CD4-positive, alpha-beta T cell (primary cell): ENCODE results near the gene NARF. TPM values are rescaled to one million over a fixed set of nuclear protein-coding genes. Genes with fewer than 3 reads are reported as not detected.

Experiments
- ATAC-seq: fragments of 200-7000 bp; cut with Tn5 transposase; one replicate; pipeline ENCODE4 v1.10.0; 2022; ENCODE audit warnings: mild to moderate bottlenecking; ENCODE audit not compliant: poor library complexity
- CTCF ChIA-PET: fragments of 350-600 bp; sonication (Branson Sonifier 250); formaldehyde crosslinking; loops from one replicate; lab custom pipeline; 2021; ENCODE audit warnings: antibody characterized with exemption, inconsistent platforms; lab: Charles Lee
- POLR2A ChIA-PET: fragments of 350-600 bp; sonication (Branson Sonifier 250); formaldehyde crosslinking; loops from one replicate; lab custom pipeline; 2021; ENCODE audit warnings: antibody characterized with exemption, inconsistent platforms; lab: Charles Lee
- DNase-seq, 14 experiments: peaks; one replicate each; pipeline ENCODE4 v3.0.0-alpha.2; 2013 to 2020; ENCODE audit warnings: mixed read lengths in 2 of 14
- H3K27ac ChIP-seq, 2 donors: one replicate each; pipeline versions ENCODE4 v1.5.1 to v1.7.0; 2013; ENCODE audit warnings: low read length in 2 of 2, low read depth in 1 of 2, mild to moderate bottlenecking in 1 of 2
- H3K27me3 ChIP-seq, 2 experiments: 1 replicate in 1 of 2; 2 replicates in 1 of 2; pipeline versions ENCODE4 v1.6.1 to v1.7.0; 2013; ENCODE audit warnings: low read length in 2 of 2, control low read depth in 1 of 2, mild to moderate bottlenecking in 1 of 2, moderate library complexity in 1 of 2; ENCODE audit not compliant: insufficient read depth in 2 of 2, control insufficient read depth in 1 of 2
- H3K36me3 ChIP-seq: one replicate; pipeline ENCODE4 v1.6.1; 2013; ENCODE audit warnings: low read length, control low read depth; ENCODE audit not compliant: insufficient read depth
- H3K4me1 ChIP-seq: one replicate; pipeline ENCODE4 v1.6.1; 2013; ENCODE audit warnings: low read length, control low read depth; ENCODE audit not compliant: insufficient read depth
- H3K4me3 ChIP-seq: one replicate; pipeline ENCODE4 v1.5.1; 2013; ENCODE audit warnings: mild to moderate bottlenecking, low read length, moderate library complexity
- H3K9me3 ChIP-seq, 2 experiments: 1 replicate in 1 of 2; 2 replicates in 1 of 2; pipeline versions ENCODE4 v1.6.1 to v1.7.0; 2013; ENCODE audit warnings: low read length in 2 of 2, mild to moderate bottlenecking in 2 of 2, control low read depth in 1 of 2, moderate library complexity in 1 of 2; ENCODE audit not compliant: control insufficient read depth in 1 of 2, insufficient read depth in 1 of 2
- H3K27ac Mint-ChIP-seq: one replicate; pipeline ENCODE4 v1.8.0; 2020; ENCODE audit warnings: mixed read lengths
- H3K27me3 Mint-ChIP-seq: one replicate; pipeline ENCODE4 v1.8.0; 2021; ENCODE audit warnings: mixed read lengths
- H3K36me3 Mint-ChIP-seq: one replicate; pipeline ENCODE4 v1.8.0; 2021; ENCODE audit warnings: low read depth, mixed read lengths
- H3K4me1 Mint-ChIP-seq: one replicate; pipeline ENCODE4 v1.8.0; 2021; ENCODE audit warnings: low read depth, mixed read lengths
- H3K4me3 Mint-ChIP-seq: one replicate; pipeline ENCODE4 v1.8.0; 2020; ENCODE audit warnings: mild to moderate bottlenecking, mixed read lengths
- H3K9me3 Mint-ChIP-seq: one replicate; pipeline ENCODE4 v1.8.0; 2020; ENCODE audit warnings: mixed read lengths
- intact Hi-C, 2 experiments: fragments of 100-400 bp; cut with DNase I in 1 of 2; cut with micrococcal nuclease in 1 of 2; formaldehyde crosslinking; loops; one replicate each; pipeline versions ENCODE4 v1.15.1 to v1.9.0; 2023 to 2025; cut with DNase I, micrococcal nuclease
- total RNA-seq, 174 experiments: library from RNA in 2 of 174; stranded (reverse) in 2 of 174; gene quantifications; one replicate each; pipeline ENCODE4 v1.2.3 and lab custom pipeline; 2021 to 2026
- TF ChIP-seq, protein P1 (sequence below): fragments of 200-600 bp; IDR thresholded peaks from one replicate; pipeline ENCODE4 v1.8.0; 2022; ENCODE audit warnings: antibody characterized with exemption, mild to moderate bottlenecking

NARF gene
- total RNA-seq, 2 experiments from 2014 or later: 57.1 to 62.0 TPM

DNA sequence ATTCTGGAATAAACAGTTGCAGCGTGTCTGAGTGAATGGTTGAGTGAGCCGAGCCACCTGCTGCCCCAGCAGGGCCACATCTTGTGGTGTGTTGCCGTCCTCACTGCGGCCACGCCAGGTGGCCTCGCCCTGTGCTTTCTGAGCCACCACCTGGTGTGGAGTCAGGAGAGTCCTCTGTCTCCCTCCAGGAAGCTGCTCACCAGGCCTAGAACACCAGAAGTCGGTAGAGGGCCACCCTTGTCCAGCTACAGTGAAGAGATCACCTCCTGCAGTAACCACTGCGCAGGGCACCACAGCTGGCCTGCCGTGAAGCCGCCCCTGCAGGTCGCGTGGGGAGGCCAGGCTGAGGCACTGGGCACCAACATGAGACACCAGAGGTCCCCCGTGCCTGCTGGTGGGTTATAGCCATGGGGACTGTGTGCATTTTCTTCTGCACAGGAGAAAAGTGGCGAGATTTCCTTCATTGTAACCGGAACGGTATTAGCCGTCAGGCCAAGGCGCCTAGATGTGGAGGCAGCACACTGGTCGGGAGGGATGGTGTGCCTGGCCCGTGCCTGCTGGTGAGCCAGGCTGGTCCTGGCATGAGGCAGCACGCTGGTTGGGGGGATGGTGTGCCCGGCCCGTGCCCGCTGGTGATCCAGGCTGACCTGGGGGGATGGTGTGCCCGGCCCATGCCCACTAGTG lies 32.1 kb downstream of the NARF start:
- Mint-ChIP-seq H3K4me3 (no peak overlapping the region), H3K9me3 (no peaks in the 10 kb centered on the region), H3K27ac (no peak overlapping the region), H3K4me1 (peaks cover 19% of the 10 kb centered on the region), H3K36me3 (peaks cover 34% of the 10 kb centered on the region), H3K27me3 (no peaks in the 10 kb centered on the region)
- TF ChIP-seq, protein P1, sequence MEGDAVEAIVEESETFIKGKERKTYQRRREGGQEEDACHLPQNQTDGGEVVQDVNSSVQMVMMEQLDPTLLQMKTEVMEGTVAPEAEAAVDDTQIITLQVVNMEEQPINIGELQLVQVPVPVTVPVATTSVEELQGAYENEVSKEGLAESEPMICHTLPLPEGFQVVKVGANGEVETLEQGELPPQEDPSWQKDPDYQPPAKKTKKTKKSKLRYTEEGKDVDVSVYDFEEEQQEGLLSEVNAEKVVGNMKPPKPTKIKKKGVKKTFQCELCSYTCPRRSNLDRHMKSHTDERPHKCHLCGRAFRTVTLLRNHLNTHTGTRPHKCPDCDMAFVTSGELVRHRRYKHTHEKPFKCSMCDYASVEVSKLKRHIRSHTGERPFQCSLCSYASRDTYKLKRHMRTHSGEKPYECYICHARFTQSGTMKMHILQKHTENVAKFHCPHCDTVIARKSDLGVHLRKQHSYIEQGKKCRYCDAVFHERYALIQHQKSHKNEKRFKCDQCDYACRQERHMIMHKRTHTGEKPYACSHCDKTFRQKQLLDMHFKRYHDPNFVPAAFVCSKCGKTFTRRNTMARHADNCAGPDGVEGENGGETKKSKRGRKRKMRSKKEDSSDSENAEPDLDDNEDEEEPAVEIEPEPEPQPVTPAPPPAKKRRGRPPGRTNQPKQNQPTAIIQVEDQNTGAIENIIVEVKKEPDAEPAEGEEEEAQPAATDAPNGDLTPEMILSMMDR: no peak
- intact Hi-C loops: no loop called here
- Histone ChIP-seq H3K9me3 (no peaks in the 10 kb centered on the region), H3K27me3 (no peaks in the 10 kb centered on the region), H3K36me3 (peaks cover 28% of the 10 kb centered on the region), H3K4me1 (peaks cover 30% of the 10 kb centered on the region), H3K4me3 (no peak overlapping the region), H3K27ac (no peak overlapping the region)
- DNase-seq (no peak), ATAC-seq (no peak)
- ChIA-PET POLR2A (no interaction called here), CTCF (no interaction called here)

DNA sequence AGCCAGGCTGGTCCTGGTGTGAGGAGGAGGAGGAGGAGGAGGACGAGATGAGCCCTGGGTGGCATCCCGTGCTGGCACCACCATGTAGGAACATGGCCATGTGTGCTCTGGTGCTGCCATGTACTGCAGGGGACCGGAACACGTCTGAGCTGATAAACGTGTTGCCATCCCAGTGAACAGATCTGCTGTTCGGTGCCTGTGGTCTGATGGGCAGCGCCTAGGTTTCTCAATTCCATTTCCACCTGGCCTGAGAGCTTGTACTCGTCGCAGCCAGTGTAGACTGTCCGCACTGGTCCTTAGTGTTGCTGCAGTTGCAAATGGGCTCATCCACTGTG lies 32.6 kb downstream of the NARF start:
- DNase-seq (no peak), ATAC-seq (no peak)
- Histone ChIP-seq H3K27ac (no peak overlapping the region), H3K36me3 (peaks cover 23% of the 10 kb centered on the region), H3K9me3 (no peaks in the 10 kb centered on the region), H3K4me1 (peaks cover 30% of the 10 kb centered on the region), H3K4me3 (no peak overlapping the region), H3K27me3 (no peaks in the 10 kb centered on the region)
- ChIA-PET CTCF (no interaction called here), POLR2A (no interaction called here)
- H3K4me3 Mint-ChIP-seq: no peak overlapping the region
- peaks cover 29% of the 10 kb centered on the region for H3K36me3 Mint-ChIP-seq
- TF ChIP-seq, protein P1: no peak
- no peaks in the 10 kb centered on the region for H3K9me3 Mint-ChIP-seq
- no peaks in the 10 kb centered on the region for H3K27me3 Mint-ChIP-seq
- H3K4me1 Mint-ChIP-seq: peaks cover 14% of the 10 kb centered on the region
- intact Hi-C loops: no loop called here
- no peak overlapping the region for H3K27ac Mint-ChIP-seq

DNA sequence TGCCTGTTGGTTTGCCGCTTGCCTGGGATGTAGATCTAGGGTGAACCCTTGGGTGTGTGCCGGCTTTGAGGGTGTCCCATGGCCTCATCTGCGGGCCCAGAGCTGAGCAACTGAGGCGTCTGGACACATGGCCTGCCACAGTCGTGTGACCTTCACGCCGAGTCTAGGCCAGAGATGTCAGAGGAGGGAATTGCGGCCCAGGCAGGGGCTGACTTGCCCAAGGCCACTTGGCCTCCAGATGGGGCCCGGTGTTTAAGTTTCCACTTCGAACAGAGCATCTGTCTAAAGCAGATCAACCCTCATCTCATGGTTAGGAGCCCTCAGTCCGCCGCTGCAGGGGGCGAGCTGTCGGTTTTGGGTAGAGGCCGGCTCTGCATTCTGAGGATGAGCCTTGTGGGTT lies 33.0 kb downstream of the NARF start:
- no peak overlapping the region for H3K27ac Mint-ChIP-seq
- H3K36me3 Mint-ChIP-seq: peaks cover 26% of the 10 kb centered on the region
- peaks cover 11% of the 10 kb centered on the region for H3K4me1 Mint-ChIP-seq
- H3K9me3 Mint-ChIP-seq: no peaks in the 10 kb centered on the region
- H3K4me3 Mint-ChIP-seq: no peak overlapping the region
- H3K27me3 ChIP-seq: no peaks in the 10 kb centered on the region
- no peak for ATAC-seq
- TF ChIP-seq, protein P1: no peak
- ChIA-PET POLR2A (no interaction called here), CTCF (no interaction called here)
- H3K4me3 ChIP-seq: no peak overlapping the region
- intact Hi-C loops: no loop called here
- H3K36me3 ChIP-seq: peaks cover 20% of the 10 kb centered on the region
- H3K27me3 Mint-ChIP-seq: no peaks in the 10 kb centered on the region
- no peaks in the 10 kb centered on the region for H3K9me3 ChIP-seq
- no peak overlapping the region for H3K27ac ChIP-seq
- no peak for DNase-seq
- peaks cover 30% of the 10 kb centered on the region for H3K4me1 ChIP-seq
